SK-N-MC (cell line): ENCODE measurements around the gene GALNT9.

Experiments used
- EZH2 ChIP-seq: fragments of 200-600 bp; sonication (generic); IDR thresholded peaks from one replicate; pipeline ENCODE4 v1.6.1; 2017; ENCODE audit warnings: antibody characterized with exemption
- POLR2AphosphoS5 ChIP-seq: IDR thresholded peaks from 2 replicates; pipeline ENCODE4 v1.6.1; 2012; ENCODE audit warnings: mild to moderate bottlenecking, low read depth, low read length, borderline replicate concordance

- TF ChIP-seq POLR2AphosphoS5 (no peak), EZH2 (no peak)
Observed at GRCh38 chr12:132377147-132377546, 47.8 kb upstream of the GALNT9 start.
